Subcutaneous abdominal adipose tissue (tissue), 5 donors: Measurements from ENCODE around the gene MIAT.
"Not testable (repeated sequence)": the region's sequence is repeated elsewhere in the genome, so short reads cannot be mapped to it uniquely, and the experiment has no call there.

Experiments used
- H3K27ac ChIP-seq: one replicate; pipeline ENCODE4 v1.7.0; 2013; ENCODE audit warnings: low read depth, mild to moderate bottlenecking, inconsistent platforms, low read length, moderate library complexity
- H3K27me3 ChIP-seq, 5 donors: one replicate each; pipeline ENCODE4 v1.7.0; 2013; ENCODE audit warnings: low read length in 5 of 5, inconsistent platforms in 1 of 5; ENCODE audit not compliant: control insufficient read depth in 5 of 5, insufficient read depth in 4 of 5
- H3K36me3 ChIP-seq, 5 donors: one replicate each; pipeline ENCODE4 v1.7.0; 2013; ENCODE audit warnings: low read length in 5 of 5; ENCODE audit not compliant: control insufficient read depth in 5 of 5, insufficient read depth in 5 of 5
- H3K4me1 ChIP-seq, 5 donors: one replicate each; pipeline ENCODE4 v1.7.0; 2013; ENCODE audit warnings: low read length in 5 of 5, mild to moderate bottlenecking in 3 of 5, moderate library complexity in 1 of 5; ENCODE audit not compliant: control insufficient read depth in 5 of 5, insufficient read depth in 5 of 5
- H3K4me3 ChIP-seq, 5 donors: one replicate each; pipeline ENCODE4 v1.7.0; 2013; ENCODE audit warnings: low read length in 5 of 5, low read depth in 1 of 5
- H3K9ac ChIP-seq, 5 donors: one replicate each; pipeline ENCODE4 v1.7.0; 2013; ENCODE audit warnings: low read length in 5 of 5, mild to moderate bottlenecking in 4 of 5, moderate library complexity in 3 of 5
- H3K9me3 ChIP-seq, 5 donors: one replicate each; pipeline ENCODE4 v1.7.0; 2013; ENCODE audit warnings: low read length in 5 of 5; ENCODE audit not compliant: control insufficient read depth in 5 of 5
- donor health status: healthy.
- donor health status: healthy.
- donor health status: healthy.
- donor health status: healthy.
- donor health status: healthy.

Gene MIAT

DNA sequence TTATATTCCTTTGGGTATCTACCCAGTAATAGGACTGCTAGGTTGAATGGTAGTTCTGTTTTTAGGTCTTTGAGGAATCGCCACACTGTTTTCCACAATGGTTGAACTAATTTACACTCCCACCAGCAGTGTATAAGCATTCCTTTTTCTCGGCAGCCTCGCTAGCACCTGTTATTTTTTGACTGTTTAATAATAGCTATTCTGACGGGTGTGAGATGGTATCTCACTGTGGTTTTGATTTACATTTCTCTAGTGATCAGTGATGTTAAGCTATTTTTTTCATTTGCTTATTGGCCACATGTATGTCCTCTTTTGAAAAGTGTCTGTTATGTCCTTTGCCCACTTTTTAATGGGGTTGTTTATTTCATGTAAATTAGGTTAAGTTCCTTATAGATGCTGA lies 48.0 kb downstream of the MIAT start:
- H3K4me1 ChIP-seq, H3K9me3 ChIP-seq, H3K9ac ChIP-seq, H3K27me3 ChIP-seq, H3K4me3 ChIP-seq, H3K27ac ChIP-seq: not testable (repeated sequence)
- peaks cover 0 to 10% (median 3%) of the 10 kb centered on the region in 5 donors for H3K36me3 ChIP-seq

DNA sequence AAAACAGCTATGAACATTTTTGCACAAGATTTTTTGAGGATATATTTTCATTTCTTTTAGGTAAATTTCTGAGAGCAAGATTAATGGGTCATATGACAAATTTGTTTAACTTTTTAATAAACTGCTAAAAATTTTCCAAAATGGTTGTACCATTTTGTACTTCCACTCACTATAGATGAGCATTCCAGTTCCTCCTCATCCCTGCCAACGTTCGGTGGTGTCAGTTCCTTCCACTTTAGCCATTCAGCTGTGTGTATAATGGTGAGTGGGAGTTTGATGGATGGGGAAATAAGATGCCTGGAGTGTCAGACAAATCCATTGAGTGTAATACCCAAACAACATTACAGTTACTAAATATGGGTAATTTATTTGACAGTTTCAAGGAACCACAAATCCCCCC lies 49.7 kb downstream of the MIAT start:
- no peak overlapping the region for H3K27ac ChIP-seq

DNA sequence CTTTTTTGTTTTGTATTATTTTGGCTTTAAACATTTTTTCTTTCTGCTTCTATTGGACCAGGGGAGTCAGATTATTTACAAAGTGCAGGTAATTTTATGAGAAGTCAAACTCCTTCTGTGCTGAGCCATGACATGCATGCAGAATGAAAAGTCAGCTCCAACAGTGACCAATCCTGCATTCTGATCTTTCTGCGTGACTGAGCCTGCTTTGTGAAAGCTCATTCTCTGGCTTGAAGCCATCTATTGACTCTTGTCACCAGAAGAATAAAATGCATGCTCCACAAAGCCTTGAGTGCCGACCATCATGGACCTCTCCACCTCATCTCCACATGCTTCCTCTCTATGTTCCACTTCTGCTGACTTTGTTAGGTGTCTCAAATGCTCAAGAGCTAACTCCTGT lies 50.2 kb downstream of the MIAT start:
- peaks cover 0 to 9% (median 3%) of the 10 kb centered on the region in 5 donors for H3K36me3 ChIP-seq
- peaks cover 0 to 7% (median 4%) of the 10 kb centered on the region in 5 donors for H3K4me1 ChIP-seq
- no peak overlapping the region for H3K27ac ChIP-seq
- H3K9me3 ChIP-seq, result peaks cover 0 to 9% (median 6%) of the 10 kb centered on the region in 5 donors
- no peaks in the 10 kb centered on the region for H3K27me3 ChIP-seq
- H3K9ac ChIP-seq, result no peak overlapping the region
- H3K4me3 ChIP-seq, result no peak overlapping the region

More for the DNA sequence above, 49.7 kb downstream of the MIAT start:
- Histone ChIP-seq H3K9ac (no peak overlapping the region), H3K9me3 (peaks cover 0 to 9% (median 6%) of the 10 kb centered on the region in 5 donors), H3K4me3 (no peak overlapping the region), H3K4me1 (peaks cover 0 to 7% (median 4%) of the 10 kb centered on the region in 5 donors), H3K36me3 (peaks cover 0 to 9% (median 3%) of the 10 kb centered on the region in 5 donors), H3K27me3 (no peaks in the 10 kb centered on the region)

DNA sequence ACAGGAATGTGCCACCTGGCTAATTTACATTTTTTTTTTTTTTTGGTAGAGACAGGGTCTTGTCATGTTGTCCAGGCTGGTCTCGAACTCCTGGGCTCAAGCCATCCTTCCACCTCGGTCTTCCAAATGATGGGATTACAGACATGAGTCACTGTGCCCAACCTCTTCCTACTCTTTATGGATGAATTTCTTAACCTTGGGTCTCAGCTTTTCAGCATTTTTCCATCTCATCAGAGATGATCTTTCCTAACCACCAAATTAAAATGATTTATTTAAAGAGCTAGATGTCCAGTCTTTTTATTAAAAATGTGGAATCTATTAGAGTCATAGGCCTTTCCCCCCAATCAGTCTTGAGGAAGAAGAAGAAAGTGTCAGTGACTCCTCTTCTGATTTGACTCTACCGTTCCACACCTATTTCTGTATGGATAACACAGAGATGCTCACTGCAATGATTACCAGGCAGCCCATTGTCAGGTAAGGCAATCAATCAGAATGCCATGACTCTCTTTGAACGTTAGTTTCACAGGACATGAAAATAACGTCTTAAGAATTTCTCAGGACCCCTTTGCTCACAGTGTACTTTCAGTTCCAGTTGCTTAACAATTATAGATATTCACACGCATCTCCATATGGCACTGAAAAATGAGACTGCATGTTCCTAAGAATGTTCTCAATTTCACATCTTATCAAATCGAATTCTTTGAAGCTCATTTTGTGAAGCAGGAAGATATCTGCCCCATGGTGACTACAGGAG lies 51.0 kb downstream of the MIAT start:
- Histone ChIP-seq H3K9me3 (peaks cover 0 to 9% (median 6%) of the 10 kb centered on the region in 5 donors), H3K9ac (no peak overlapping the region), H3K36me3 (peaks cover 0 to 9% (median 3%) of the 10 kb centered on the region in 5 donors), H3K27ac (no peak overlapping the region), H3K4me3 (no peak overlapping the region), H3K4me1 (peaks cover 0 to 7% (median 4%) of the 10 kb centered on the region in 5 donors), H3K27me3 (no peaks in the 10 kb centered on the region)

DNA sequence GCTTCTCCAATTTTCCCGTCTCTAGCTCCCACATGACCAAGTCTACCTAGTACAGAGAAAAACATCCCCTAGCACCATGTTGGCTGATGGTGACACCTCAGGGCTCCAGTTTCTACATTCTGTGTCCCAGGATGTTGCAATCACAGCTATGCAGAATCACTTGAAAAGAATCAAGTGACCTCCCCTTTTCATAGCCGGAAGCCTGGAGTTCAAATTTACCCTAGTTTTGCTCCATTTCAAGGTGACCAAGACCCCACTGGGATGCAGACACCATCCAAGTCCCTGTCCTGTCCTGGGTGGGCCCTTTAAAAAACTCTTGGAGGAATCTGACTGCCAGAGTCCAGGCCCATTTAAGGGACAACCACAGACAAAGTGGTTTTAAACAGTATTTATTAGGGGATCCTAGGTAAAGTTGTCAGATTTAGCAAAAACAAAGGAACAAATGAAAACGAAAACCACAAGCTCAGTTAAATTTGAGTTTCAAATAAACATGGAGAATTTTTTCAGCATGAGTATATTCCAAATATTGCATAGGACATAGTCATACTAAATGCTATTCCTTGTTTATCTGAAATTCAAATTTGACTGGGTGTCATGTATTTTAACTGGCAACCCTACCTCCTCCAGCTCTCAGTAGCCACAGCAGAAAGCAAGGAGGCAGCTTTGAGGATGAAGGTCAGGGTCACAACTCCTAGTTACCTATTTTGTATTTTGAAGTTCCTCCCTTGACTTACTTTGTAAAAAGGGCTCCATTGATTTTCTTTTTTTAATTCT lies 52.4 kb downstream of the MIAT start:
- no peak overlapping the region for H3K9ac ChIP-seq
- H3K27me3 ChIP-seq, result no peaks in the 10 kb centered on the region
- H3K36me3 ChIP-seq, result peaks cover 0 to 9% (median 7%) of the 10 kb centered on the region in 5 donors
- no peak overlapping the region for H3K4me3 ChIP-seq
- peaks cover 0 to 9% (median 6%) of the 10 kb centered on the region in 5 donors for H3K9me3 ChIP-seq
- H3K27ac ChIP-seq, result no peak overlapping the region
- peaks cover 0 to 7% (median 4%) of the 10 kb centered on the region in 5 donors for H3K4me1 ChIP-seq

DNA sequence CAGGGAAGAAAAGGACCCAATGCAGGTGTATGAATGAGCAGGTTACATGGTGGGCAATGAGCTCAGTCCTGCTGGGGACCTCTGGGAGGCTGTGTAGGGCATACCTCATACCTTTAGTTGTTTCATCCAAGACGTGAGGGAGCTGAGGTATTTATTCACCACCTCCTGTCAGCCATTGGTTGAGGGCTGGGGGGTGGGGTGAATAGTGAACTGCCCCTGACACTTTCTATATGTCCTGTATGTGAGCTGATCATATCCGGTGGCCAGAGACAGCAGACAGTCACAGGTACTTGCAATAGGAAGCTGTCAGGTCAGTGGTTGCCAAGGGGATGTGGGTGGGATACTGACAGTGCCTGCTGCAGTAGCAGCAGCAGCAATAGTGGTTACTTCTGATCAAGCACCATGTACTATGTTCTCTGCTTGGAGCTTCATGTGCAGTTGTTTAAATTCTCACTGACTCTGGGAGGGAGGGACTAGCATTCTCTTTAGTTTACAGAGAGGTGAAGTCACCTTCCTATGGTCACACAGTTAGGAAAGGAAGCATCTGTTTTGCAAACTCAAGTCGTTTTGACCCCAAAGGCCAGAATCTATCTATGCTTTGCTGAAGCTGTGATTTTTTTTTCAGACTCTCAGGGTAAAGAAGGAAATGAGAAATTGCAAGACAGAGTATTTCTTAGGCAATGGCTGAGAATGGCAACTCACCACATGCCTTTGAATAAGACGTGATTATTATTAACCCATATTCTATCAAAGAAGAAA lies 54.0 kb downstream of the MIAT start:
- peaks cover 0 to 9% (median 6%) of the 10 kb centered on the region in 5 donors for H3K9me3 ChIP-seq
- H3K4me1 ChIP-seq, result peaks cover 0 to 7% (median 4%) of the 10 kb centered on the region in 5 donors
- H3K4me3 ChIP-seq, result no peak overlapping the region
- peaks cover 0 to 9% (median 7%) of the 10 kb centered on the region in 5 donors for H3K36me3 ChIP-seq
- no peak overlapping the region for H3K27ac ChIP-seq
- H3K27me3 ChIP-seq, result no peaks in the 10 kb centered on the region
- no peak overlapping the region for H3K9ac ChIP-seq

DNA sequence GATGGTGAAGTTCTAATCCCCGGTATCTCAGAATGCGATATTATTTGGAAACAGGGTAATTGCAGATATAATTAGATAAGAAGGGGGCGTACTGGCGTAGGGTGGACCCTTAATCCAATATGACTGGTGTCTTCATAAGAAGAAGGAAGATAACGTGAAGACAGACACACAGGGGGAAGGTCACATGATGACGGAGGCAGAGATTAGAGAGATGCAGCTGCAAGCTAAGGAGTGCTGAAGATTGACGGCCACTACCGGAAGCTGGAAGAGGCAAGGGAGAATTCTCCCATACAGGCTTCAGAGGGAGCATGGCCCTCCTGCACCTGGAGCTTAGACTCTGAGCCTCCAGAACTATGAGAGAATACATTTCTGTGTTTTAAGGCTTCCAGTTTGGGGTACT lies 54.8 kb downstream of the MIAT start:
- Histone ChIP-seq H3K4me1 (peaks cover 0 to 7% (median 4%) of the 10 kb centered on the region in 5 donors), H3K9ac (no peak overlapping the region), H3K27ac (no peak overlapping the region), H3K4me3 (no peak overlapping the region), H3K36me3 (peaks cover 0 to 9% (median 7%) of the 10 kb centered on the region in 5 donors), H3K27me3 (no peaks in the 10 kb centered on the region), H3K9me3 (peaks cover 0 to 4% (median 2%) of the 10 kb centered on the region in 5 donors)

DNA sequence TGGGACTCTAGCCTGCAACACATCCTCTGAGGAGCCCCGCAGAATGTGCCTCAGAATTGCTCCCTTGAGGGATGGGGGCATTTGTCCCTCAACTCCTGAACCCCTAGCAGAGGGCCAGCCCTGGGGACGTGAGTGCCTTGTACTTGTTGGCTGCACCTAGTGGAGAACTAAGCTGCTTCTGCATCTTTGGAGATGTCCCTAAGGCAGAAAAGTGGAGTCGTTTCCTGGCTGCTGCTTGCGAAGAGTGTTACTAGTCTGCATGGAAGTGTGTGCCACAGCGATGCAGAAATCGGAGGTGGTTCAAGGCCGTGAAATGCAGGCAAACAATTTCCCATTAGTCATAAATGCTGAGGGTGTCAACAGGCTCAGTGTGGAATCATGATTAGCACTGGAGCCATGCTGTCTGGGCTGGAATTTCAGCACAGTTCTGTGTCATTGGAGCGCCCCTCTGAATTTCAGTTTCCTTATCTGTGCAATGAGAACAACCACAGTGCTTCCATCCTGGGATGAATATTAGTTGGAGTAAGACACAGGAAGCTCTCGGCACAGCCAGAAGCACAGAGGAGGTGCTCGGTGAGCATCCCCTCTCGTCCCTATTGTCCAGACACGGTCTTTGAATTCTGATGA lies 56.5 kb downstream of the MIAT start:
- no peak overlapping the region for H3K27ac ChIP-seq
- H3K4me1 ChIP-seq, result peaks cover 0 to 10% (median 7%) of the 10 kb centered on the region in 5 donors
- no peak overlapping the region for H3K4me3 ChIP-seq
- no peaks in the 10 kb centered on the region for H3K27me3 ChIP-seq
- peaks cover 2 to 14% (median 8%) of the 10 kb centered on the region in 5 donors for H3K36me3 ChIP-seq
- no peaks in the 10 kb centered on the region for H3K9me3 ChIP-seq
- H3K9ac ChIP-seq, result no peak overlapping the region

DNA sequence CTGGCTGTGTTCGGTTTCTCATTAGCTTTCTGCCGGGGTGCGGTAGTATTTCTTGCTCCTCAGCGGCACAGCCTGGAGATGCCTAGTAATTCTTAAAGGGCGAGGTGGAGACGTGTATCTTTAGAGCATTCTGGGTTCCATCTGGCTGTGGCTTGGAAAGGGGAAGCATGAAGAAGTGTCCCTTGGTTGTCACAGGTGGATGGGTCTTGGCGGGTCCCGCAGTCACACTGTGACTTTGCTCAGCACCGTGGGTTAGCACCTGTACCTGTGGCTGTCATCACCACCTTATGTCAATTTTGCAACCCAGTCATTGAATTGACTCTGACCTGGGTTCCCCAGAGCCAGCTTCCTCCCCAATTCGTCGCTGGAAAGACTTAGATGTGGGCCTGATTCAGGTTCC lies 57.6 kb downstream of the MIAT start:
- H3K9me3 ChIP-seq, result no peaks in the 10 kb centered on the region
- peaks cover 0 to 21% (median 9%) of the 10 kb centered on the region in 5 donors for H3K36me3 ChIP-seq
- peaks cover 0 to 14% (median 10%) of the 10 kb centered on the region in 5 donors for H3K4me1 ChIP-seq
- no peak overlapping the region for H3K9ac ChIP-seq
- no peaks in the 10 kb centered on the region for H3K27me3 ChIP-seq
- H3K4me3 ChIP-seq, result no peak overlapping the region
- H3K27ac ChIP-seq, result no peak overlapping the region
